Liver (tissue), 3 donors: ENCODE measurements around the gene PSMG3.

Source experiments
- HNF4A ChIP-seq, 2 donors: conservative IDR thresholded peaks; 2 replicates each; pipeline ENCODE4 v1.6.1; 2016; ENCODE audit warnings: antibody characterized with exemption in 2 of 2, mild to moderate bottlenecking in 2 of 2
- REST ChIP-seq: IDR thresholded peaks from 2 replicates; pipeline ENCODE4 v1.6.1; 2016; ENCODE audit warnings: antibody characterized with exemption, mild to moderate bottlenecking
- SP1 ChIP-seq: IDR thresholded peaks from 2 replicates; pipeline ENCODE4 v1.6.1; 2018; ENCODE audit warnings: antibody characterized with exemption, mild to moderate bottlenecking
- TF ChIP-seq, protein P1 (sequence below): fragments of 150-350 bp; IDR thresholded peaks from 2 replicates; pipeline ENCODE4 v1.5.1; 2017; ENCODE audit warnings: improper control_type of control experiment, low read depth, low read length; ENCODE audit not compliant: missing input control
- donor health status: healthy.
- donor health status: healthy.

- no peak for TF ChIP-seq SP1
- TF ChIP-seq, protein P1, sequence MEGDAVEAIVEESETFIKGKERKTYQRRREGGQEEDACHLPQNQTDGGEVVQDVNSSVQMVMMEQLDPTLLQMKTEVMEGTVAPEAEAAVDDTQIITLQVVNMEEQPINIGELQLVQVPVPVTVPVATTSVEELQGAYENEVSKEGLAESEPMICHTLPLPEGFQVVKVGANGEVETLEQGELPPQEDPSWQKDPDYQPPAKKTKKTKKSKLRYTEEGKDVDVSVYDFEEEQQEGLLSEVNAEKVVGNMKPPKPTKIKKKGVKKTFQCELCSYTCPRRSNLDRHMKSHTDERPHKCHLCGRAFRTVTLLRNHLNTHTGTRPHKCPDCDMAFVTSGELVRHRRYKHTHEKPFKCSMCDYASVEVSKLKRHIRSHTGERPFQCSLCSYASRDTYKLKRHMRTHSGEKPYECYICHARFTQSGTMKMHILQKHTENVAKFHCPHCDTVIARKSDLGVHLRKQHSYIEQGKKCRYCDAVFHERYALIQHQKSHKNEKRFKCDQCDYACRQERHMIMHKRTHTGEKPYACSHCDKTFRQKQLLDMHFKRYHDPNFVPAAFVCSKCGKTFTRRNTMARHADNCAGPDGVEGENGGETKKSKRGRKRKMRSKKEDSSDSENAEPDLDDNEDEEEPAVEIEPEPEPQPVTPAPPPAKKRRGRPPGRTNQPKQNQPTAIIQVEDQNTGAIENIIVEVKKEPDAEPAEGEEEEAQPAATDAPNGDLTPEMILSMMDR: no peak
- TF ChIP-seq REST: no peak
- no peak for TF ChIP-seq HNF4A (conservative IDR thresholded peaks at IDR 0.05)
Measured at GRCh38 chr7:1525409-1525808, 44.4 kb downstream of the PSMG3 start.
